HEK293 (cell line): ENCODE measurements around the gene PKP2.

Experiments used
- CTCF ChIA-PET: fragments of 350-600 bp; formaldehyde crosslinking; extraction: SDS; loops from one replicate; lab custom pipeline; 2021; ENCODE audit warnings: antibody characterized with exemption; lab: Yijun Ruan, JAX
- POLR2A ChIA-PET: fragments of 300-600 bp; formaldehyde crosslinking; extraction: SDS; loops from one replicate; lab custom pipeline; 2020; ENCODE audit warnings: antibody characterized with exemption, inconsistent platforms; lab: Yijun Ruan, JAX
- H3K27ac ChIP-seq: fragments of 200-500 bp; sonication (Bioruptor generic); 2 replicates; pipeline ENCODE4 v1.5.1; 2014; ENCODE audit warnings: low read depth, low read length, control low read depth, inconsistent platforms; ENCODE audit errors: extremely low read depth
- H3K36me3 ChIP-seq, 2 experiments: fragments of 200-500 bp in 1 of 2; sonication (Bioruptor generic) in 1 of 2; 1 replicate in 1 of 2; 2 replicates in 1 of 2; pipeline ENCODE4 v1.5.1; 2014 to 2017; ENCODE audit warnings: inconsistent platforms in 2 of 2, low read length in 2 of 2; ENCODE audit not compliant: control insufficient read depth in 2 of 2, insufficient read depth in 1 of 2
- H3K4me1 ChIP-seq: fragments of 200-500 bp; sonication (Bioruptor generic); 2 replicates; pipeline ENCODE4 v1.5.1; 2014; ENCODE audit warnings: mild to moderate bottlenecking, low read length, inconsistent platforms; ENCODE audit not compliant: control insufficient read depth, insufficient read depth
- H3K4me3 ChIP-seq: 2 replicates; pipeline ENCODE4 v1.5.1; 2011; ENCODE audit warnings: low read depth, mild to moderate bottlenecking, control low read depth, low read length, moderate library complexity
- H3K9me3 ChIP-seq: fragments of 200-500 bp; sonication (Bioruptor generic); 2 replicates; pipeline ENCODE4 v1.5.1; 2014; ENCODE audit warnings: low read depth, low read length, inconsistent platforms; ENCODE audit not compliant: control insufficient read depth, insufficient read depth
- BCL6B ChIP-seq: fragments of 450-650 bp; formaldehyde crosslinking; IDR thresholded peaks from 2 replicates; pipeline ENCODE4 v1.5.1; 2017; ENCODE audit warnings: missing biosample characterization, missing genetic modification characterization
- FEZF1 ChIP-seq: fragments of 450-650 bp; formaldehyde crosslinking; IDR thresholded peaks from 2 replicates; pipeline ENCODE4 v1.5.1; 2016; ENCODE audit warnings: missing biosample characterization, missing genetic modification characterization
- HOXC10 ChIP-seq: sonication (generic); formaldehyde crosslinking; IDR thresholded peaks from 2 replicates; pipeline ENCODE4 v1.8.1; 2023; ENCODE audit warnings: mild to moderate bottlenecking, missing genetic modification reagents
- PRDM4 ChIP-seq: fragments of 450-650 bp; formaldehyde crosslinking; IDR thresholded peaks from 2 replicates; pipeline ENCODE4 v1.5.1; 2017; ENCODE audit warnings: missing biosample characterization, missing genetic modification characterization
- RBAK ChIP-seq: fragments of 450-650 bp; formaldehyde crosslinking; IDR thresholded peaks from 2 replicates; pipeline ENCODE4 v1.5.1; 2016; ENCODE audit warnings: missing biosample characterization, missing genetic modification characterization
- SCRT1 ChIP-seq: fragments of 450-650 bp; formaldehyde crosslinking; IDR thresholded peaks from 2 replicates; pipeline ENCODE4 v1.5.1; 2016; ENCODE audit warnings: missing biosample characterization, missing genetic modification characterization, borderline replicate concordance
- ZBTB20 ChIP-seq: fragments of 450-650 bp; formaldehyde crosslinking; IDR thresholded peaks from 2 replicates; pipeline ENCODE4 v1.5.1; 2016; ENCODE audit warnings: missing biosample characterization, missing genetic modification characterization
- ZBTB26 ChIP-seq: fragments of 450-650 bp; formaldehyde crosslinking; optimal IDR thresholded peaks from 2 replicates; pipeline ENCODE3; 2016; ENCODE audit warnings: missing biosample characterization, mild to moderate bottlenecking, missing genetic modification characterization
- ZBTB48 ChIP-seq: fragments of 450-650 bp; formaldehyde crosslinking; IDR thresholded peaks from 2 replicates; pipeline ENCODE4 v1.5.1; 2016; ENCODE audit warnings: missing biosample characterization, missing genetic modification characterization
- ZBTB6 ChIP-seq: fragments of 450-650 bp; formaldehyde crosslinking; IDR thresholded peaks from 2 replicates; pipeline ENCODE4 v1.5.1; 2017; ENCODE audit warnings: missing biosample characterization, missing genetic modification characterization
- ZNF16 ChIP-seq: fragments of 450-650 bp; formaldehyde crosslinking; IDR thresholded peaks from 2 replicates; pipeline ENCODE4 v1.5.1; 2016; ENCODE audit warnings: low read depth, missing biosample characterization, missing genetic modification characterization
- ZNF174 ChIP-seq: fragments of 450-650 bp; formaldehyde crosslinking; IDR thresholded peaks from 2 replicates; pipeline ENCODE4 v1.5.0; 2017; ENCODE audit warnings: missing biosample characterization, mild to moderate bottlenecking, missing genetic modification characterization
- ZNF311 ChIP-seq: fragments of 450-650 bp; formaldehyde crosslinking; IDR thresholded peaks from 2 replicates; pipeline ENCODE4 v1.5.1; 2017; ENCODE audit warnings: missing biosample characterization, missing genetic modification characterization, borderline replicate concordance
- ZNF335 ChIP-seq: fragments of 450-650 bp; formaldehyde crosslinking; conservative IDR thresholded peaks from 2 replicates; pipeline ENCODE4 v1.5.1; 2016; ENCODE audit warnings: missing biosample characterization, missing genetic modification characterization
- ZNF391 ChIP-seq: fragments of 450-650 bp; formaldehyde crosslinking; IDR thresholded peaks from 2 replicates; pipeline ENCODE4 v1.5.1; 2016; ENCODE audit warnings: low read depth, missing biosample characterization, missing genetic modification characterization, borderline replicate concordance
- ZNF423 ChIP-seq: fragments of 450-650 bp; formaldehyde crosslinking; IDR thresholded peaks from 2 replicates; pipeline ENCODE4 v1.5.1; 2016; ENCODE audit warnings: missing biosample characterization, missing genetic modification characterization
- ZNF473 ChIP-seq: fragments of 450-650 bp; formaldehyde crosslinking; IDR thresholded peaks from 2 replicates; pipeline ENCODE4 v1.5.1; 2017; ENCODE audit warnings: missing biosample characterization, missing genetic modification characterization
- ZNF514 ChIP-seq: fragments of 450-650 bp; formaldehyde crosslinking; IDR thresholded peaks from 2 replicates; pipeline ENCODE4 v1.5.1; 2016; ENCODE audit warnings: missing biosample characterization, missing genetic modification characterization
- ZNF560 ChIP-seq: fragments of 450-650 bp; formaldehyde crosslinking; IDR thresholded peaks from 2 replicates; pipeline ENCODE4 v1.5.1; 2017; ENCODE audit warnings: missing biosample characterization, missing genetic modification characterization, borderline replicate concordance
- ZNF677 ChIP-seq: fragments of 450-650 bp; IDR thresholded peaks from 2 replicates; pipeline ENCODE4 v1.5.0; 2018; ENCODE audit warnings: missing biosample characterization, mild to moderate bottlenecking, missing genetic modification characterization, moderate library complexity
- ZNF777 ChIP-seq: fragments of 450-650 bp; formaldehyde crosslinking; IDR thresholded peaks from 2 replicates; pipeline ENCODE4 v1.5.1; 2017; ENCODE audit warnings: missing biosample characterization, missing genetic modification characterization, borderline replicate concordance
- ZNF837 ChIP-seq: fragments of 450-650 bp; formaldehyde crosslinking; IDR thresholded peaks from 2 replicates; pipeline ENCODE4 v1.5.1; 2016; ENCODE audit warnings: missing biosample characterization, missing genetic modification characterization
- ZSCAN23 ChIP-seq: fragments of 450-650 bp; formaldehyde crosslinking; IDR thresholded peaks from 2 replicates; pipeline ENCODE4 v1.5.1; 2016; ENCODE audit warnings: missing biosample characterization, missing genetic modification characterization
- ZSCAN4 ChIP-seq: fragments of 450-650 bp; formaldehyde crosslinking; IDR thresholded peaks from 2 replicates; pipeline ENCODE4 v1.5.1; 2017; ENCODE audit warnings: missing biosample characterization, missing genetic modification characterization

Gene PKP2

GRCh38 chr12:32755051-32755653 lies 141.4 kb downstream of the PKP2 start (continued):
- no peak for TF ChIP-seq PRDM4 (tag by site-specific recombination)
- TF ChIP-seq HOXC10 (CRISPR knock-in tag) = no peak
- TF ChIP-seq ZNF560 = no peak
- TF ChIP-seq FEZF1 (tag by site-specific recombination) = no peak
- TF ChIP-seq ZNF677 (tag by site-specific recombination) = no peak
- TF ChIP-seq SCRT1 = 0 out of 2 replicates have a peak, but pooled peaks have one; percentile 20
- TF ChIP-seq ZNF514 = no peak
- TF ChIP-seq ZBTB48 = no peak
- TF ChIP-seq ZNF311 (tag by site-specific recombination) = no peak
- no peak for TF ChIP-seq ZNF837 (tag by site-specific recombination)
- no peak; the same call in 1 of the 2 replicates for TF ChIP-seq ZNF391 (tag by site-specific recombination)

GRCh38 chr12:32754111-32754510 lies 142.5 kb downstream of the PKP2 start:
- peaks cover 2% of the 10 kb centered on the region; the same call in 1 of the 2 replicates for H3K4me1 ChIP-seq
- TF ChIP-seq ZBTB26 (tag by site-specific recombination) (no peak), ZBTB20 (no peak; the same call in 1 of the 2 replicates), ZNF335 (tag by site-specific recombination) (no peak), ZSCAN4 (tag by site-specific recombination) (no peak), ZNF423 (tag by site-specific recombination) (no peak), ZNF473 (tag by site-specific recombination) (no peak), ZSCAN23 (no peak), ZNF777 (no peak), RBAK (tag by site-specific recombination) (no peak), ZNF16 (tag by site-specific recombination) (no peak), BCL6B (tag by site-specific recombination) (no peak), ZNF174 (tag by site-specific recombination) (no peak), ZBTB6 (tag by site-specific recombination) (no peak)
- H3K9me3 ChIP-seq = no peaks in the 10 kb centered on the region
- peak overlapping the region; percentile 95 for H3K4me3 ChIP-seq
- no peak overlapping the region for H3K27ac ChIP-seq
- H3K36me3 ChIP-seq = peaks cover 31 to 51% of the 10 kb centered on the region in 2 experiments
- CTCF ChIA-PET = interaction anchor here (0.5 to 2.7 kb wide), 12 partner anchors 10 to 1267 kb away, joined by 3 to 18 read pairs (median 6); partner anchors contain the start of gene ALG10
- POLR2A ChIA-PET = interaction anchor here (0.7 to 2.3 kb wide), 4 partner anchors 73 to 202 kb away, joined by 5 to 11 read pairs (median 8); partner anchors contain the start of gene PKP2
